ENCODE results near the gene PPIL4. TPM values are rescaled to one million over a fixed set of nuclear protein-coding genes. Genes with fewer than 3 reads are reported as not detected.

PPIL4 gene, protein sequence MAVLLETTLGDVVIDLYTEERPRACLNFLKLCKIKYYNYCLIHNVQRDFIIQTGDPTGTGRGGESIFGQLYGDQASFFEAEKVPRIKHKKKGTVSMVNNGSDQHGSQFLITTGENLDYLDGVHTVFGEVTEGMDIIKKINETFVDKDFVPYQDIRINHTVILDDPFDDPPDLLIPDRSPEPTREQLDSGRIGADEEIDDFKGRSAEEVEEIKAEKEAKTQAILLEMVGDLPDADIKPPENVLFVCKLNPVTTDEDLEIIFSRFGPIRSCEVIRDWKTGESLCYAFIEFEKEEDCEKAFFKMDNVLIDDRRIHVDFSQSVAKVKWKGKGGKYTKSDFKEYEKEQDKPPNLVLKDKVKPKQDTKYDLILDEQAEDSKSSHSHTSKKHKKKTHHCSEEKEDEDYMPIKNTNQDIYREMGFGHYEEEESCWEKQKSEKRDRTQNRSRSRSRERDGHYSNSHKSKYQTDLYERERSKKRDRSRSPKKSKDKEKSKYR
- 32.9 TPM for polyA plus RNA-seq (2013, experiment 1 of 2; ENCODE audit: insufficient read length)
- polyA plus RNA-seq (2013, experiment 2 of 2; ENCODE audit: insufficient read length) = 36.3 TPM

DNA sequence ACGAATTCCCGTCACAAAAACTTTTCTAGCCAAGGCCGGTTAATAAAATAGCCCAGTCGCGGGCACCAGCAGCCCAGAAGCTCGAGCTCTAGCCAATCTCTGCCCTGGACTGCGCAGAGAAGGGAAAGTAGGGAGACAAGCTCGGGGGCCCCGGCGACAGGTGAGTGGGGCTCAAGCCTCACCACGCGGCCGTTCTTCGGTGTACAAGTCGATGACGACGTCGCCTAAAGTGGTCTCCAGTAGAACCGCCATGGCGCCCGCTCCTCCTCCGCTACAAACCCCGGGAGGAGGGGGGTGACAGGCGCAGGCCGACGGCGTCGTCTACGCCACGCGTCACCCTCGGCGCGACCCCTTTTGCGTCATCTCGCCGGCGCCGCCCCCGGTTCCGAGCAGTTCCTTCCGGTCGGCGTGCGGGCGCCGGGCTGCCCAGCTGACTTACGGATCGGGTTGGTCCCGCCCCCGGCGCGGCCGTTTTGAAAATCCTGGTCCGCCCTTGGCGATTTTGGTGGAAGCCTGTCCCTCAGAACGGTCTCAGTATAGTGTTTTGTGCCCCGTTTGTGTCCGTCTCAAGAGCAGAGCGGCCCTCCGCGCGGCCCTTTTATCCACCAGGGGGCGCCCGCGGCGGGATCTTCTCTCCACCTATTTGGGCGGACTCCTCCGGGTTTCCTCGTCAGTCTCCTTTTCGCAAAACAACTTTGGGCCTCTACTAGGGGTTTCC is at the start of gene PPIL4:
Gene PPIL4, minus strand, starts transcription at position 290 of the 718 bp plus-strand sequence. Its CDS starts 38 bp downstream, at position 252.
- DNase-seq = peak; percentile 97

DNA sequence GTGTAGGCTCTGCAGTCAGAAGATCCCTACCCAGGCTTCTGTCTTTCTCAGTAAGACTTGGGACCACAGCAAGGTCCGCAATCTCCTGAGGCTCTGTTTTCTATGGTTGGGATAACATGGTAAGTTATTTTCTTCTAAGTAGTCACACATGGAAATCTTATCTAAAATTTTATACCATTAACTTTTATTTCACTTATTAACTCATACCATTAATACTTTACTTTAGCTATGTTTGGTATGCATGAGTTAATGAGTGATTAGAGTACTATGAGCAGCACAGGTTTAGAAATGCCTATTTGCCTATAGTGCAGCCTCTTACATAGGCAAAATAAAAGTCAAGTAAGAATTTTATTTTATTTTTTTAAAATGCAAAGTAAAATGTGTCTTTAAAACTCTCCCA is 47.6 kb upstream of the PPIL4 start:
- no peak for DNase-seq

DNA sequence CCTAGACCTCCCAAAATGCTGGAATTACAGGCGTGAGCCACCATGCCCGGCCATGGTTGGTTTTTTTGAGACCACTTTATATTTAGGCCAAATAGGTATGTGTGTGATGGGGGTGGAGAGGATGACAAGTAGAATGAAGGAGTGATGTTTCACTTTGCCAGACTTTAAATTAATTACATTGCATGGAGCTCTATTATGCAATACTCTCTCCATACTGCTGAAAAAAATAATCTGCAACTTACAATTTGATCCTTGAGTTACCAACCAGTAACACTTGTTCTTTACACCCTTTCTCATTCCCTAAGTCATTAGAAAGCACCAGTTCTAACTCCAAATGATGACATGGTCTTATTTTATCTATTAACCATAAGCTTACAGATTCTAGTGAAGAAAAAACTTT is 47.1 kb upstream of the PPIL4 start:
- no peak for DNase-seq

DNA sequence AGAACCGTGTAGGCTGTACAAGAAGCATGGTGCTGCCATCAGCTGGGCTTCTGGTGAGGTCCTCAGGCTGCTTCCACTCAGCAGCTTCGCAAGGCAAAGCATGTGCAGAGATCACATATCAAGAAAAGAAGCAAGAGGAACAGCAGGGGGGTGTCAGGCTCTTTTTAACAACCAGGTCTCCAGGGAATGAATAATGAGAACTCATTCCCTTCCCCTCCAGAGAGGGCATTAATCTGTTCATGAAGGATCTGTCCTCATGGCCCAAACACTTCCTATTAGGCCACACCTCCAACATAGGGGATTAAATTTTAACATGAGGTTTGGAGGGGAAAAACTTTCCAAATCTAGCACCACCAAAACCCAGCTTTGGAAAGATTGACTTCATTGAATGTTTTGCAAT is 40.3 kb upstream of the PPIL4 start:
- no peak for DNase-seq

DNA sequence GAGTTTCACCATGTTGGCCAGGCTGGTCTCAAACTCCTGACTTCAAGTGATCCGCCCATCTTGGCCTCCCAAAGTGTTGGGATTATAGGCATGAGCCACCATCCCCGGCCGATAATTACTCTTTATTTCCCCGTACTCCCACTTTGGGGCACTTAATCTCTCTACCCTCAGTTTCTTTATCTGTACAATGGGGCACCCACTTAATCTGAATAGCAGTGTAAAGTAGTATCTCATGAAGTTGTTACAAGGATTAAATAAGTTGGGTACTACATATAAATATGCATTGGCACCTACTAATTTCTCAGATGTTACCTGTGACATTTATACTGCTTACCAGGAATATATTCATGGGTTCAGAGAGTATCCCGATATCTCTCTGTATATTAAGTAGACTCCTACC is 35.5 kb upstream of the PPIL4 start:
- no peak for DNase-seq

DNA sequence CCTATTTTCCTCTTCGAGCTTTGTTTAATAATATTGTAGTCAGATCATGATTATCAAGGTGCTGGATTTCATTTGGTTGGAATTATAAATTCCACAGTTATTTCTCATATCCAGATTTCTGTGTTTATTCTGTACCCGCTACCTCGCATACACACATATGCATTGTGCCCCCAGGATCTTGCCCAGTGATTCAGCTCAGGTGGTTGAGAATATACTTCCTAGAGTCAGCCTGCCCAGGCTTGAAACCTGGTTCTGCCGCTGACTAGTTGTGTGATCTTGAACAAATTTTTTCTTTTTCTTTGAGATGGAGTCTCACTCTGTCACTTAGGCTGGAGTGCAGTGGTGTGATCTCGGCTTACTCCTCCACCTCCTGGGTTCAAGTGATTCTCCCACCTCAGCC is 35.0 kb upstream of the PPIL4 start:
- no peak for DNase-seq

DNA sequence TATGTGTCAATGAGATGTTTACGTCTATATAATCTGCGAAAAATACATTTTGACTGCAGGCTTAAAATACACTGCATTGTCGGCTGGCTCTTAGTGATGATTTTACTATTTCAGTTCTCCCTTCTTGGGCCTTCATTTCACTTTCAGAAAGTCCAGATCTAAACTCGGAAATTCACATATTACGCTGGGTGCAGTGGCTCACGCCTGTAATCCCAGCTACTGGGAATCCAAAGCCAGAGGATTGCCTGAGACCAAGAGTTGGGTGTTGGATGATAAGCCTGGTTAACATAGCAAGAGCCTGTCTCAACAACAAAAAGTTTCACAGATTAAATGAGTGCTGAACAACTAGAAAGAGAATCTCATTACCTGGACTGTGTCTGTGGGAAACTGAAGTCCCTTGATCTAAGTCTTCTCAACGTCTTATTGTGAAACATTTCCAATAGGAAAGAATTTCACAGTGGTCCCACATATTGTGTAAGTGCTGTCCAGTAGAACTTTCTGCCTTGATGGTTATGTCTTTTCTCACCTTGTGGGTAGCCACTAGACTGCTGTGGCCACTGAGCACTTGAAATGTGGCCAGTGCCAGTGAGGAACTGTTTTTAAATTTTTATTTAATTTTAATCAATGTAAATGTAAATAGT is 22.2 kb upstream of the PPIL4 start:
- DNase-seq = no peak

DNA sequence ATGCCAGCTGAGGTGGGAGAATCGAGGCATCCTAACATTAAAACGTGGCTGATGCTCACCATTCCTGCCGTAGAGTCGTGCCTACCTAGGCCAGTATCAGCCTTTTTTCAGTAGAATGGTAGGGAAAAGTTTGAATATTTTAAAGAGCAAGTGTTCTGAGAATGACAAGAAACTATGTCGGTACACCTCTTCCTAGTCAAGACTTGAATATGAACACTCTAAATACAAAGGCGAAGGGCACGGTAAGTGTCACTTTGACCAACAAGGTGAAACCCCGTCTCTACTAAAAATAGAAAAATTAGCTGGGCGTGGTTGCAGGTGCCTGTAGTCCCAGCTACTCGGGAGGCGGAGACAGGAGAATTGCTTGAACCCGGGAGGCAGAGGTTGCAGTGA is 21.3 kb upstream of the PPIL4 start:
- DNase-seq = no peak

DNA sequence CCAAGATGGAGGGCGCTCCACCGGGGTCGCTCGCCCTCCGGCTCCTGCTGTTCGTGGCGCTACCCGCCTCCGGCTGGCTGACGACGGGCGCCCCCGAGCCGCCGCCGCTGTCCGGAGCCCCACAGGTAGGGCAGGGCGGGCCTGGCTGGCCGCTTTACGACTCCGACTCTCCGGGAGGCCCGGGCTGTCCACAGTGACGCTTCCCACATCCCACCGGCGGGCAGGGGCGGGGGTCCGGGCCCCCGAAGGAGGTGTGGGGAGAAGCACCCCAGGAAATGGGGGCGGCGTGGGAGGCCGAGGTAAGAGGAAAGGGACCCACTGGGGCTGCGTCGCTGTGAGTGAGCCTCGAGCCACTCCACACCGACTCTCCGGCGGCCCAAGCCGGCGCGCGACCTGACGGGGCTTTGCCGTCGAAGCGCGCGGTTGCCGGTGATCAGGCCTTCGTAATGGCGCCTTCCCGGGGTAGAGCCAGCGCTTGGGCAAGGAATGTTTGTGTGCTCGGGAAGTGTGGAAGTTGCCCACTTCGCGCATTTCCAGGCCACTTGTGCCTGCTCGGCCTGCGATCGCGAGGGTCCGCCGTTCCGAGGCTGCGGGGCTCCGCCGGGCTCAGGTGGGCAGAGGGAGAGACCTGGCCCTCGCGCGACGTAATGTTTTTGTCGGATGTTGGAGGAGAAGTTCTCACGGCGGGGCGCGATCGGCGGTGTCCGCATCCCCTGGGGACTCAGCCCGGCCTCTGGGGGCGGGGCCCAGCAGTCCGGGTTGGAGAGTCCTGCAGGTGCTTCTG is 20.8 kb upstream of the PPIL4 start:
- DNase-seq = peak; percentile 33

DNA sequence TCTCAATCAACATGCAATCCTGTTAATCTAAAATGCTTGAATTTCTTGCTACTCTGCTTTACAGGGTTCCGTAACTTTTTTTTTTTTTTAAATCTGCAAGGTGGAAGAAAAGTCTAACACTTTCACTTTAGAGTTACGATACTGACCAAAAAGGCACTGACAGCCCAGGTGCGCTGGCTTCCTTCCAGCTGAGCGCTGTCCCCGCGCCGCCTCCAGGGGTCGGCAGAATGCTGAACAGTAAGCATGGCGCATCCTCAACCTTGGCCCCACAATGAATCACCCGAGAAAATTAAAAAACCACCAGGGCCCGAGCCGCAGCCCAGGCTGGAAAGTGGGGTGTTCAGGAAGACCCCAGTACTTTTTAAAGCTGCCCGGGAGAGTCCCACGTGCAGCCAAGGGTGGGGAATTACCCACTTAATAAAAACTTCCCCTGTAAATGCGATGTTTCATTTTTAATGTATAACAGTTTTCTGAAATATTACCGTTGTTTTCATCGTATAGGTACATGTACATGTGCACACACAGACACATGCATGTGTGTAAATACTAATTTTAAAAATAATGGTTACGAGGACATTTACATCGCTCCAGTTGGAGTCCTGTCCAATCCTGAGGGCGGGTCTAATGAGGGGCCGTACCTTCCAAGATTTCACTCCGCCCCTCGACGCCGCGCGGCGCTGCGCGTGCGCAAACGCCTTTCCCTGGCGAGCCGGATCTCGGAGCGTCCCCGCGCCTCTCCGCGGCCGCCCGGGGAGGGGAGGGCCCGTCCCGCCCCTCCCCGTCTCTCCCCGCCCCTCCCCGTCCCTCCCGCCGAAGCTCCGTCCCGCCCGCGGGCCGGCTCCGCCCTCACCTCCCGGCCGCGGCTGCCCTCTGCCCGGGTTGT is 19.9 kb upstream of the PPIL4 start, which contains the start of gene GINM1:
Gene GINM1, plus strand, starts transcription at position 849 of the 883 bp plus-strand sequence. CDS start 40 bp downstream, outside the sequence.
- DNase-seq = peak; percentile 95

DNA sequence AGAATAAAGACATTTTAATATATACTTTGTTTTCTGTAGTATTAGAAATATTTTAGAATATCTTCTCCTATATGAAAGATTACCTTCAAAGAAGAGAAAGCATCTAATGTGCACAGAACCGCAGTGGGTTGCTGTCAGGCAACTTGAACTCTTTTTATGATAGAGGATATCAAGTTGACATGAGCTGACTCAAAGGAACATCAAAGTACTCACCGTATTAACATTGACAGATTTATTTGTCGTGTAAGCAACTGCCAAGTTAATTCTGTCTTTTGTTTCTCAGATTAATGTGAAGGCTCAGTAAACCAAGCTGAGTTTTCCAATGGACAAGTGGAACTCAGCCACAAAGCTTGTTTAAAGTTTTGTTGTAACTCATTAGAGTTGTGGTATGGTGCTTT is 18.1 kb upstream of the PPIL4 start:
- DNase-seq = no peak

DNA sequence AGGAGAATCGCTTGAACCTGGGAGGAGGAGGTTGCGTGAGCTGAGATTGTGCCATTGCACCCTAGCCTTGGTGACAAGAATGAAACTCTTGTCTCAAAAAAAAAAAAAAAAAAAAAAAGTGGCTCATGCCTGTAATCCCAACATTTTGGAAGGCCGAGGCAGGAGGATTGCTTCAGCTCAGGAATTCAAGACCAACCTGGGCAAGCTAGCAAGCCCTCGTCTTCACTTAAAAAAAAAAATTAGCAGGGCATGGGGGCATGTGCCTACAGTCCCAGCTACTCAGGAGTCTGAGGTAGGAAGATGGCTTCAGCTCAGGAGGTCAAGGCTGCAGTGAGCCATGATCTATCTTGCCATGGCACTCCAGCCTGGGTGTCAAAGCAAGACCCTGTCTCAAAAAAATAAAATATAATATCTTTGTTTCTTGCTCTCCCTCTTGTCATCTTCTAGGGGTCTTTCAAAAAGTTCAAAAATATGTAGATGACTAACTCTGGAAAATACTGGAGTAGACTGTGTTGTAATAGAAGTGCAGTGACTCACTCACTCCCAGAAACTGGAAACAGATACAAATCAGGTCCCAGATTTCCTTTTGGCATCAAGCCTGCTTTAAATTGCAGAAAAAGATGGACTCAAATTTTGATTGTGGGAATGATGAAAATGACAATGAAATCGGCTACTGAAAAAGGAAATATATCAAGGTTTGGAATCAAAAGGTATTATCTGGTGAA is 17.5 kb upstream of the PPIL4 start:
- DNase-seq = peak; percentile 86

DNA sequence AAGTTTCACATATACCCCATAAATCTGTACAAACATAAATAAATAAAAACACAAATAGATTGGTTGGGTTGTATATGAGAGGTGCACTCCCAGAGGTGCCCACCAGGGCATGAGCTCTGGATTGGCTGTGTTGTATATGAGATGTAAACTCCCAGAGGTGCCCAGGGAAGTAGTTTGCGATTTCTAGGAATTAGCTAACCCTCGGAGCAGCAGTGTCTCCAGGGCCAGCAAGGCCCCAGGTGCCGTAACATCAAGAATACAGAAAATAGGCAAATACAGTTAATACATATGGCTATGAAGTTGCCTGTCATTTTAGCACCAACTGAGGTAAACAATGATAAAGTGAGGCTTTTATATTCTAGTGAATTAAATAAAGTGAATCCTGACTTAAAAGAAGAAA is 14.9 kb upstream of the PPIL4 start:
- DNase-seq = no peak

DNA sequence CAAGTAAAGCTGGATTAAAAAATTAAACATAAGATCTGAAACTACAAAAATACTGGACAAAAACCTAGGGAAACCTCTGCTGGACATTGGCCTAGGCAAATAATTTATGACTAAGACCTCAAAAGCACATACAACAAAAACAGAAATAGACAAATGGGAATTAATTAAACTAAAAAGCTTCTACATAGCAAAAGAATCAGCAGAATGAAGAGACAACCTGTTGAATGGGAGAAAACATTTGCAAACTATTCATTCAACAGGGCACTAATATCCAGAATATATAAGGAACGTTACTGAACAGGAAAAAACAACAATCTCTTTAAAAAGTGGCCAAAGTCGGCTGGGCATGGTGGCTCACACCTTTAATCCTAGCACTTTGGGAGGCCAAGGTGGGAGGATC is 13.5 kb upstream of the PPIL4 start:
- no peak for DNase-seq

DNA sequence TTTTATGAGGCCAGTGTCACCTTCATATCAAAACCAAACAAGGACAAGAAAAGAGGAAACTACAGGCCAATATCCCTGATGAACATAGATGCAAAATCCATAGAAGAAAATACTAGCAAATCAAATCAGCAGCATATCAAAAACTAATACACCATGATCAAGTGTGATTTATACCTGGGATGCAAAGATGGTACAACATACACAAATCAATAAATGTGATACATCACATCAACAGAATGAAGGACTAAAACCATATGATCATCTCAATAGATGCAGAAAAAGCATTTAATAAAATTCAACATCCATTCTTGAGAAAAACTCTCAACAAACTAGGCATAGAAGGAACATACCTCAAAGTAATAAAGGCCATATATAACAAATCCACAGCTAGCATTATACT is 12.2 kb upstream of the PPIL4 start:
- DNase-seq = no peak

DNA sequence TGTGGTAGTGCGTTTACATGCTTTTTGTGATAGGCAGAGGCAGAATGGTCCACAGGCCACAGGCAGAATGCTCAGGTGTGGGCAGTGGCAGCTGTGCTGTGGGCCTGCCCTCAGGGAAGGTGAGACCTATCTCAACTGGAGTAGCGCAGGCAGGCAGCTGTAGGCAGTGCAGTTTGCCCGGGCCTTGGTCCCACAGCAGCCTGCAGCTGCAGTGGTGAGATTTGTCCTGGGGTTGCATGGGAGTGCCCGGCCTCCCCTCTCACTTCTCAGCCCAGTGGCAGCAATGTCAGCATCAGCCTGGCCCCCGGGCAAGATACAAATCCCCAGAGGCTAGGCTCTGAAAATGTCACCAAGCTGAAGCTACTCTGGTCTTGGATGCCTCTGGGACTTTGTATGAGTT is 6.1 kb upstream of the PPIL4 start:
- no peak for DNase-seq

DNA sequence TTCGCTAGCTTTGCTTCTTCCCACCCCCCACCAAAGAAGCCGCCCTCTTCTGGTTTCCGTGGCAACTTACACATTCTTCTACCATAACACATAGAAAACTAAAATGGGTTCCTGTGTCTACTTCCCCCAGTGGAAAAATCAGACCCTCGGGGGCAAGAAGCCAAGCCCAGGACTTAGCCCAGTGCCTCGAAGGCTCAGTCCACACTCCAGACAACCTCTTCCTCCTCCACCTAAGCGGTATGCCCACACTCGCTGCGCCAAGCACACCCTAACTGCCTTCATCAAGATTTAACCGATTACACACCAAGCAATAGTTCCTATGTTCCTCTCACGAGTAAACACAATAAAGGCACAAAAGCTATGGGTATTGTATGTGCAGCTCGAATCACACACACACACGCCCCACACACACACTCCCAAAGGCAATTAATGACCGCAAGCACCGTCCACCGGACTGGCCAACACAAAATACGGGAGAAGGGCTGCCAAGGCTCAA is 537 bp downstream of the PPIL4 start:
- DNase-seq = peak; percentile 75

DNA sequence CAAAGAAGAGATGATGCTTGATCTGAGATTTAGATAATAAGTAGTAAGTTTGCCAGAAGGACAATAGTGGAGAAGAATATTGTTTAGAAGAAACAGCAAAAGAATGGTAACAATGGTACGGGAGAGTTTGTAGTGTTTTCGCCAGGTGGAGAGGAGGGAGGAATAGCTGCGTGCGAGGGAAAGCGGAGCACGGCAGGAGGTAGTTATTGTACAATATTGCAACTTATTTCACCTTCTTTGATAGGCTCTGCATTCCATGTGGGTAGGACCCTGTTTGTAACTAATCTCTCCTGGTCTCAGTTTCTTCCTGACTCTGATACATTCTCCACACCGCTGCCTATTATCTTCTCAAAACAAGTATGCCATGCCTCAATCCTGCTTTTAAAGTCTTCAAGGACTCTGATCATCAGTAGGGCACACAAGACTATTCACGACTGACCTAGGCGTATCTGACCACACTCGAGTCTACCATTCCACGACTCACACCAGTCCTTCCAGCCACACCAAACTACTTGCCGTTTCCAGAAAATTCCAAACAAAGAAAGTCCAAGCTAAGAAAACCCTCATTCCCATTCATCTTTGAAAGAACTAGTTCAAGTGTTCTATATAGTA is 1.1 kb downstream of the PPIL4 start:
- DNase-seq = no peak

DNA sequence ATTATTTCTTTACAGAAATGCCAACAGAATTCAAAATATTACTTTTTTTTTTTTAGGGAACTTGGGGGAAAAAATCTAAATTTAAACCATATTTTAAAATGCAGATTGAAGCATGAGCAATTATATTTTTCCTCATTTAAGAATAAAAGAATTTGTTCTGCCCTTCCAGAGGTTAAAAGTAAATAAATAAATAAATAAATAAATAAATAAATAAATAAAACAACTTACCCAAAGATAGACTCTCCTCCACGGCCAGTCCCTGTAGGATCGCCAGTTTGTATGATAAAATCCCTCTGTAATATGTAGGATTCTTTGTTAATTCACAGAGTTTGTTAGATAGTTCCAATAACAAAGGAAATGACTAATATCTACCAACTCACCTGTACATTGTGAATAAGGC is 4.7 kb downstream of the PPIL4 start:
- DNase-seq = no peak

DNA sequence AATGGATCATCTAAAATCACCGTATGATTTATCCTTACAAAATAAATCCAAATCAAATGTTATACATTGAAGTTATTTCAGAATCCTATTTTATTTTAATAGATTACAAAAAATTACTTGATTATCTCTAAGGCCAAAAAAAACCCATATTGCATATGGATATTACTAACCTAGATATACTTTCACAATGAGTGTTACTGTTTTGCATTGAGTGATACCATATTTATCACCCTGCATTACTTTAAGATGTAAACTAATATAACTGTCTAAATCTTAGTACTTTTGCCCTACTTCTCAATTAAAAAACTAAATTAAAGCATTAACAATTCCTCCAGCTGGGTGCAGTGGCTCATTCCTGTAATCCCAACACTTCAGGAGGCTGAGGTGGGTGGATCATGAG is 11.1 kb downstream of the PPIL4 start:
- DNase-seq = no peak

All from fibroblast of skin of scalp (primary cell).